ENCODE results near the gene TXNRD2.

Gene TXNRD2

GRCh38 chr22:19895160-19895849 is 46.3 kb downstream of the TXNRD2 start:
- H3K9ac ChIP-seq (ENCODE audit: low read depth, low read length) = no peak overlapping the region
- peaks cover 21% of the 10 kb centered on the region for H3K4me1 ChIP-seq (ENCODE audit: control insufficient read depth, insufficient read depth, low read length)
- H3K27ac ChIP-seq (ENCODE audit: low read depth, low read length) = no peak overlapping the region

GRCh38 chr22:19893363-19893762 is 48.3 kb downstream of the TXNRD2 start:
- Histone ChIP-seq H3K36me3 (ENCODE audit: control insufficient read depth, insufficient read depth, low read length) (no peaks in the 10 kb centered on the region), H3K4me1 (ENCODE audit: control insufficient read depth, insufficient read depth, low read length) (peaks cover 25% of the 10 kb centered on the region), H3K4me3 (ENCODE audit: low read depth, low read length) (no peak overlapping the region), H3K27ac (ENCODE audit: low read depth, low read length) (no peak overlapping the region), H3K9ac (ENCODE audit: low read depth, low read length) (no peak overlapping the region), H3K27me3 (ENCODE audit: control insufficient read depth, insufficient read depth, low read length) (no peaks in the 10 kb centered on the region; the same call in 1 of the 2 replicates), H3K9me3 (ENCODE audit: control insufficient read depth, insufficient read depth, low read length) (no peaks in the 10 kb centered on the region)

More at GRCh38 chr22:19895160-19895849, 46.3 kb downstream of the TXNRD2 start:
- Histone ChIP-seq H3K9me3 (ENCODE audit: control insufficient read depth, insufficient read depth, low read length) (no peaks in the 10 kb centered on the region), H3K27me3 (ENCODE audit: control insufficient read depth, insufficient read depth, low read length) (no peaks in the 10 kb centered on the region; the same call in 1 of the 2 replicates), H3K4me3 (ENCODE audit: low read depth, low read length) (no peak overlapping the region), H3K36me3 (ENCODE audit: control insufficient read depth, insufficient read depth, low read length) (no peaks in the 10 kb centered on the region)

- H3K4me3 ChIP-seq (ENCODE audit: low read depth, low read length) = no peak overlapping the region
- no peak overlapping the region for H3K9ac ChIP-seq (ENCODE audit: low read depth, low read length)
- H3K4me1 ChIP-seq (ENCODE audit: control insufficient read depth, insufficient read depth, low read length) = peaks cover 25% of the 10 kb centered on the region
- H3K36me3 ChIP-seq (ENCODE audit: control insufficient read depth, insufficient read depth, low read length) = no peaks in the 10 kb centered on the region
- H3K9me3 ChIP-seq (ENCODE audit: control insufficient read depth, insufficient read depth, low read length) = no peaks in the 10 kb centered on the region
- no peak overlapping the region for H3K27ac ChIP-seq (ENCODE audit: low read depth, low read length)
- H3K27me3 ChIP-seq (ENCODE audit: control insufficient read depth, insufficient read depth, low read length) = no peaks in the 10 kb centered on the region; the same call in 1 of the 2 replicates
These were observed 48.7 kb downstream of the TXNRD2 start for GRCh38 chr22:19892925-19893324.

GRCh38 chr22:19892257-19892879 is 49.2 kb downstream of the TXNRD2 start:
- Histone ChIP-seq H3K4me3 (ENCODE audit: low read depth, low read length) (no peak overlapping the region), H3K27me3 (ENCODE audit: control insufficient read depth, insufficient read depth, low read length) (no peaks in the 10 kb centered on the region; the same call in 1 of the 2 replicates), H3K9me3 (ENCODE audit: control insufficient read depth, insufficient read depth, low read length) (no peaks in the 10 kb centered on the region), H3K9ac (ENCODE audit: low read depth, low read length) (peak overlapping the region; percentile 49; the same call in 1 of the 2 replicates), H3K27ac (ENCODE audit: low read depth, low read length) (peak overlapping the region; percentile 90), H3K36me3 (ENCODE audit: control insufficient read depth, insufficient read depth, low read length) (no peaks in the 10 kb centered on the region), H3K4me1 (ENCODE audit: control insufficient read depth, insufficient read depth, low read length) (peaks cover 25% of the 10 kb centered on the region)

GRCh38 chr22:19891317-19892256 is 50.0 kb downstream of the TXNRD2 start:
- Histone ChIP-seq H3K4me1 (ENCODE audit: control insufficient read depth, insufficient read depth, low read length) (peaks cover 25% of the 10 kb centered on the region), H3K9me3 (ENCODE audit: control insufficient read depth, insufficient read depth, low read length) (no peaks in the 10 kb centered on the region), H3K36me3 (ENCODE audit: control insufficient read depth, insufficient read depth, low read length) (no peaks in the 10 kb centered on the region), H3K27ac (ENCODE audit: low read depth, low read length) (peak overlapping the region; percentile 90), H3K4me3 (ENCODE audit: low read depth, low read length) (no peak overlapping the region), H3K9ac (ENCODE audit: low read depth, low read length) (peak overlapping the region; percentile 49; the same call in 1 of the 2 replicates), H3K27me3 (ENCODE audit: control insufficient read depth, insufficient read depth, low read length) (no peaks in the 10 kb centered on the region; the same call in 1 of the 2 replicates)

GRCh38 chr22:19890502-19891316 is 50.9 kb downstream of the TXNRD2 start:
- peak overlapping the region; percentile 90 for H3K27ac ChIP-seq (ENCODE audit: low read depth, low read length)
- no peaks in the 10 kb centered on the region for H3K36me3 ChIP-seq (ENCODE audit: control insufficient read depth, insufficient read depth, low read length)
- no peak overlapping the region for H3K9ac ChIP-seq (ENCODE audit: low read depth, low read length)
- H3K4me1 ChIP-seq (ENCODE audit: control insufficient read depth, insufficient read depth, low read length) = peaks cover 25% of the 10 kb centered on the region
- H3K9me3 ChIP-seq (ENCODE audit: control insufficient read depth, insufficient read depth, low read length) = no peaks in the 10 kb centered on the region
- H3K4me3 ChIP-seq (ENCODE audit: low read depth, low read length) = no peak overlapping the region
- H3K27me3 ChIP-seq (ENCODE audit: control insufficient read depth, insufficient read depth, low read length) = no peaks in the 10 kb centered on the region; the same call in 1 of the 2 replicates

GRCh38 chr22:19889951-19890350 is 51.7 kb downstream of the TXNRD2 start:
- Histone ChIP-seq H3K9ac (ENCODE audit: low read depth, low read length) (no peak overlapping the region), H3K9me3 (ENCODE audit: control insufficient read depth, insufficient read depth, low read length) (no peaks in the 10 kb centered on the region), H3K4me1 (ENCODE audit: control insufficient read depth, insufficient read depth, low read length) (peaks cover 25% of the 10 kb centered on the region), H3K27me3 (ENCODE audit: control insufficient read depth, insufficient read depth, low read length) (no peaks in the 10 kb centered on the region; the same call in 1 of the 2 replicates), H3K4me3 (ENCODE audit: low read depth, low read length) (no peak overlapping the region), H3K27ac (ENCODE audit: low read depth, low read length) (no peak overlapping the region), H3K36me3 (ENCODE audit: control insufficient read depth, insufficient read depth, low read length) (no peaks in the 10 kb centered on the region)

GRCh38 chr22:19888131-19888746 is 53.4 kb downstream of the TXNRD2 start:
- H3K27ac ChIP-seq (ENCODE audit: low read depth, low read length) = no peak overlapping the region
- no peaks in the 10 kb centered on the region; the same call in 1 of the 2 replicates for H3K27me3 ChIP-seq (ENCODE audit: control insufficient read depth, insufficient read depth, low read length)
- no peak overlapping the region for H3K4me3 ChIP-seq (ENCODE audit: low read depth, low read length)
- no peak overlapping the region for H3K9ac ChIP-seq (ENCODE audit: low read depth, low read length)
- H3K9me3 ChIP-seq (ENCODE audit: control insufficient read depth, insufficient read depth, low read length) = no peaks in the 10 kb centered on the region
- H3K4me1 ChIP-seq (ENCODE audit: control insufficient read depth, insufficient read depth, low read length) = peaks cover 25% of the 10 kb centered on the region
- H3K36me3 ChIP-seq (ENCODE audit: control insufficient read depth, insufficient read depth, low read length) = no peaks in the 10 kb centered on the region

- H3K27me3 ChIP-seq (ENCODE audit: control insufficient read depth, insufficient read depth, low read length) = no peaks in the 10 kb centered on the region; the same call in 1 of the 2 replicates
- no peak overlapping the region for H3K9ac ChIP-seq (ENCODE audit: low read depth, low read length)
- H3K9me3 ChIP-seq (ENCODE audit: control insufficient read depth, insufficient read depth, low read length) = no peaks in the 10 kb centered on the region
- H3K27ac ChIP-seq (ENCODE audit: low read depth, low read length) = no peak overlapping the region
- no peak overlapping the region for H3K4me3 ChIP-seq (ENCODE audit: low read depth, low read length)
- peaks cover 23% of the 10 kb centered on the region for H3K4me1 ChIP-seq (ENCODE audit: control insufficient read depth, insufficient read depth, low read length)
- no peaks in the 10 kb centered on the region for H3K36me3 ChIP-seq (ENCODE audit: control insufficient read depth, insufficient read depth, low read length)
These were observed 54.2 kb downstream of the TXNRD2 start for GRCh38 chr22:19887256-19887985.

Data from HUES48 (cell line).